Ureter (tissue), 1 donor: Measurements from ENCODE around the gene DRICH1. TPM values are rescaled to one million over a fixed set of nuclear protein-coding genes. Genes with fewer than 3 reads are reported as not detected.
"Not testable (repeated sequence)": the region's sequence is repeated elsewhere in the genome, so short reads cannot be mapped to it uniquely, and the experiment has no call there.

ENCODE experiments used
- DNase-seq: peaks from one replicate; pipeline ENCODE4 v3.0.0-alpha.2; 2020; ENCODE audit warnings: low spot score
- total RNA-seq: library from RNA; stranded (reverse); gene quantifications from one replicate; pipeline ENCODE4 v1.2.4, GENCODE V29; 2023
- donor health status: DM: yes; HTN: yes; CAD: no.

Gene DRICH1
- total RNA-seq, 1 donor from 2014 or later, result 2.3 TPM

- no peak for DNase-seq
These were observed 62.8 kb downstream of the DRICH1 start for GRCh38 chr22:23569291-23569690.

- no peak for DNase-seq
These were observed 65.2 kb downstream of the DRICH1 start for GRCh38 chr22:23566705-23567475.

GRCh38 chr22:23565915-23566704 is 66.0 kb downstream of the DRICH1 start:
- DNase-seq, result no peak

GRCh38 chr22:23565305-23565914 is 66.7 kb downstream of the DRICH1 start:
- no peak for DNase-seq

- no peak for DNase-seq
These were observed 67.8 kb downstream of the DRICH1 start for GRCh38 chr22:23564276-23564675.

GRCh38 chr22:23563111-23563510 is 69.0 kb downstream of the DRICH1 start:
- no peak for DNase-seq

GRCh38 chr22:23562186-23562585 is 69.9 kb downstream of the DRICH1 start:
- DNase-seq, result no peak

- DNase-seq, result not testable (repeated sequence)
These were observed 71.1 kb downstream of the DRICH1 start for GRCh38 chr22:23561025-23561510.

- not testable (repeated sequence) for DNase-seq
These were observed 71.9 kb downstream of the DRICH1 start for GRCh38 chr22:23560215-23560614.

Other genes with a start within 250 kb of the DRICH1 start
- gene IGLL1, start 52.0 kb downstream of the DRICH1 start, total RNA-seq, result not detected
- not detected for gene RGL4, start 58.7 kb upstream of the DRICH1 start, total RNA-seq
- 9.0 TPM for gene ZNF70, start 118.8 kb upstream of the DRICH1 start, total RNA-seq
- not detected for gene VPREB3, start 122.1 kb upstream of the DRICH1 start, total RNA-seq
- gene C22orf15, start 130.7 kb upstream of the DRICH1 start, total RNA-seq, result 0.18 TPM
- 232 TPM for gene CHCHD10, start 135.7 kb upstream of the DRICH1 start, total RNA-seq
- 1.5 TPM for gene MMP11, start 140.5 kb upstream of the DRICH1 start, total RNA-seq
- 74.0 TPM for gene SMARCB1, start 154.6 kb upstream of the DRICH1 start, total RNA-seq
- 11.4 TPM for gene DERL3, start 206.7 kb upstream of the DRICH1 start, total RNA-seq
- 15.0 TPM for gene SLC2A11, start 225.6 kb upstream of the DRICH1 start, total RNA-seq